Daoy (cell line): ENCODE data around the gene ABCA3. TPM values are rescaled to one million over a fixed set of nuclear protein-coding genes. Genes with fewer than 3 reads are reported as not detected.

Source experiments
- DNase-seq: peaks from one replicate; pipeline ENCODE4 v3.0.0-alpha.2; 2015; ENCODE audit warnings: low read depth
- total RNA-seq: library from RNA; depleted of rRNA; stranded (reverse); fragments of >200 nt; shearing (Covaris generic); gene quantifications from 2 replicates; pipeline ENCODE4 v1.2.3, GENCODE V29; 2014

The ABCA3 gene
- total RNA-seq, 1 experiment from 2014 or later, result 5.9 TPM

DNA sequence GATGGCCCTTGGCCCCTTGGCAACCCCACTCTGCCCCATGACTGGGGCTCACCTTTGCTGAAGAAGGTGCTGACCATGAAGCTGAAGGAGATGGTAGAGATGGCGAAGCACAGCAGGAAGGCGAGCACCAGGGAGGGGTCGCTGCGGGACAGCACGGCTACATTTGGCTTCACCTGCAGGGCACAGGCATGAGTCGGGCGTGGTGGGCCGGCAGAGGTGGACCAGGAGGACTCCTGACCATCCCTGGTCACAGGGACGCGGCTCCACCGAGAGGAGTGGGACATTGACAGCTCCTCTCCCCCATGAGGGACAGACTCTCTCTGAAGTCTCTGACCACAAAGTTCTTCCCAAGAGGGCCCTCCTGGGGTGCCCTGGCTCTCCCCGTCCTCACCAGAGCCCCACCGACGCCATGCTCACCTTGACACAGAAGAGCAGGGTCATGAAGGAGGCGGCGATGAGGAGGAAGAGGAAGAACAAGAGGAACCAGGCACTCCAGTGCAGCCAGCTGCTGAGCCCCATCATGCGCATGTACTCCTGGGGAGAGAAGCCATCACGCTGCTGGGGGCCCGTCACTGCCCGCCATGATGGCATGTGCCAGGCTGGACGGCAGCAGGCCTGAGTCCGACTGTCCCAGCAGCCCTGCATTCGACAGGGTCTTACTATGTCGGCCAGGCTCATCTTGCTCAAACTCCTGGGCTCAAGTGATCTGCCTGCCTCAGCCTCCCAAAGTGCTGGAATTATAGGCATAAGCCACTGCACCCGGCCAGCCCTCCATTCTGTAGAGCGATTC is 23.1 kb downstream of the ABCA3 start:
- DNase-seq, result no peak

DNA sequence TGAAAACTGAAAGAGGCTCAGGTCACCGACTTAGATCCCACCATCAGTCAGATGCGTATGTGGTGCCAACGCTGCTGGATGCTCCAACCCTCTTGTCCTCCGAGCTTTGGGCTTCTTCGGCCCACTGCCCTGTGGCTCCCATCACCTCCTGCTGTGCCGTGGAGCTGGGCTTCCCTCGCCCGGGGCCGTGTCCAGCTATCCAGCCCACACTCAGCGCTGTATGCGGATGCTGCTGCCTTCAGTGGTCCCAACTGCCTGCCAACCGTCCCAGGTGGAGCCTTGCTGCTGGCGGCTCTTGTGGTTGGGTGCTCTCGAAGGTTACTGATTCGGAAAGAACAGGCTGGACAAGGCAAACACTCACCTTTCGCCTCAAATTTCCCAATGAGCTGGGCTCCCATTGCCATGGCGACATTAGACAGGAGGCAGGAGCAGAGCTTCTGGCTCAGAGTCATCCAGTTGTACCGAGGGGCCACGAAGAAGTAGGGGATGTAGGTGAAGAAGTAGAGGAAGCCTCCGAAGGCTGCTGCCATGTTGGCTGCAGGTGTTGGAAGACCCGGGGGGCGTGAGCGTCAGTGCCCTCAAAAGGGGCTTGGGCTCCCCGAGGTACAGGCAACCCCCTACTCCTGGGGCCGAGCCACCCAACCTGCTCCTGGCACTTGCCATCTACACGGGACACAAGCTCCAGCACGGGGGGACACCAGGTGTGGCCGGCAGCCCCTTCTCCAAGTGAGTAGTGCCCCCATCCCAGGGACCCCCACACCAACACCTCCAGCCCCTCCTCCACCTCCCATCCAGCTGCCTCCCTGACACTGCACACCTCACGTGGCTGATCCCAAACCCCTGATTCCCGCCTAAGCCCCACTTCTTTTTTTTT is 32.2 kb downstream of the ABCA3 start:
- no peak for DNase-seq

GRCh38 chr16:2299915-2300192 is 40.7 kb downstream of the ABCA3 start:
- no peak for DNase-seq

DNA sequence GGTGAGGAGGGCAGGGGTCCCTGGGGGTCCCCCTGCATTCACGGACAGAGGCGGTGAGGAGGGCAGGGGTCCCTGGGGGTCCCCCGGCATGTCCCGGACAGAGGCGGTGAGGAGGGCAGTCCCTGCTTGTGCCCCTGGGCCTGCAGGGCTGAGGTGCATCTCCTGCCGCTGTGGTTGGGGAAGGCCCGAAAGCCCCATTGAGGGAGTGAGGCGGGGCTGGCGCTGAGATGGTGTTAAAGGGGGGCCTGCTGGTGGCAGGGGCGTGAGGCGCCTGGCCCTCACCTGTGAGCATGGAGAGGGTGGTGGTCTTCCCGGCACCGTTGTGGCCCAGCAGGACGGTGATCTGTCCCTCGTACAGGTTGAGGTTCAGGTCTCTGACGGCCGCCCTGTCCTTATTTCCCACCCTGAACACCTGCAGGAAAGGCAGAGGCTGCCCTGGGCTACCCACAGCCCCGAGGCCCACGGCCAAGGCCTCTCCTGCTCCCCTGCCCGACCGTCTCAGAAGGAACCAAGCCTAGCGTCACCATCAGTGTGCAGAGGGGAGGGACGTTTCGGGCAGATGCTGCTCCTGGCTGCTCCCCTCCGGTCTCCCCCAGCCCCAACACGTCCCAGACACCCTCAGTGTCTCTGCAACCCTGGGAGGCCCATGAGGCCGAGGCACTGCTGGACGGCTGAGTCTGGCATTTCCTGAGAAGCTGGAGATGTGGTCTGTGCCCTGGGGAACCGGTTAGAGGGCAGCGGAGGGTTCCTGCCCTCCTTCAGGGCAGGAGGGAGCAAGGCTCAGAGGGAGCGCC is 41.2 kb downstream of the ABCA3 start:
- no peak for DNase-seq

DNA sequence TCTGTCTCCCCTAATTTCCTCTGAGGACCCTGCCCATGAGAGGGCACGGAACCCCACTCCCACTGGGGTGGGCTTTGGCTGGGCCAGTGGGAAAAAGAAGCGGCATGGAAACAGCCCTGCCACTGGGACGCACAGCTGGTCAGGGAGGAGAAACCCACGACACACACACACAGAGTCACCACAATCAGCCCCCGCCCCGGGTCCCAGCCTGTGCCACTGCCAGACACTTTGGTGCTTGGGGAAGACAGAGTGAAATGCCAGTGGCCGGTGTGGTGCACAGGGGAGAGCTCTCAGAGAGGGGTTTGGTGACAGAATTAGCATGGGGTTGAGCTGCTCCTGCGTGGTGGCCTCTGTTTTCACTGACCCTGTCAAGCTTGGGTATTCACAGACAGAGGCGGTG is 41.9 kb downstream of the ABCA3 start:
- DNase-seq, result no peak

DNA sequence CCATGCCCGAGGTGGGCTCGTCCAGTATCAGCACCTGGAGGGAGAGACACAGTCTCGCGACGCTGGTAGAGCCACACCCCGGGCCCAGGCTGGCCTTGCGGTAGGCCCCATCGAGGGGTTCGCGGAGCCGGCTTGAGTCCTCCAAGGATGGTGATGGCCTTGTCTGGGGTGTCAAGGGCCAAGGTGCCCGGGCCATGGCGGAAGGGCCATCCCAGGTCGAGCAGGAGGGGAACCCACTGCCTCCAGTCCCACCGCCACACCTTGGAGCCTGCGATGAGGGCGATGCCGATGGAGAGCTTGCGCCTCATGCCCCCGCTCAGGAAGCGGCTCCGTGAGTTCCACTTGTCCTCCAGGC is 43.0 kb downstream of the ABCA3 start:
- no peak for DNase-seq

DNA sequence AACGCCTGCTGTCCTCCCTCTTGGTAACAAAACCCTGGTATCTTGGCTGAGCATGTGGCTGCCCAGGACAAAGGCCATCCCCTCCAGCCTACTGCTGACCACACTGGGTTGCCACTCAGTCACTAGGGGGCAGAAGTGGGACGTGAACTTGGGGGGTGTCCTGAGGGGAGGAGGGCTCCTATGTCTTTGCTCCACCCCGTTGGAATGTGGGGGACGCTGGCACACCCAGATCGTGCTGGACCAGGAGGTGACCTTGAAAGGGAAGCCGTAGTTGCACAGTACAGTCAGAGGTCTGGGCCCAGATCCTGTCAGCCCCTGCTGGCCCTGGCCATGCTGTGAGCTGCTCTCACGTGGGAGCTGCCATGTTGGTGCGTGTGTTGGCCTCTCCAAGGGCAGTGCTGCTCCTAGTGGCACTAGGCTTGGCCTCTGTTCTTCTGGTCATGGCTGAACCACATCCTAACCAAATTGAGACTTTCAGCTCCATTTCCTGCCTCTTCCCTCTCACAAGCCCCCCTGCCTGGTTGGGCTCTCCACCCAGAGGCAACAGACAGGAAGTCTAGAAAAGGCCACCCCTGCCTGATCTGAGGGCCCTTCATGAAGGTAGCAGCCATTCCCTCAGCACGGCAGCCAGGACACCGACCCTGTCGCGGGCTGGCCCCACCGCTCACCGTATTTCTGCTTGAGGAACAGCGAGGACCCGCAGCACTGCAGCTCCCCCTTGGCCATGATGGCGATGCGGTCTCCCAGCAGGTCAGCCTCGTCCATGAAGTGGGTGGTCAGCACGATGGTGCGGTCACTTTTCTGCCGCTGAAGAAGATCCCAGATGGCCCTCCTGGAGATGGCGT is 43.6 kb downstream of the ABCA3 start:
- DNase-seq, result peak; percentile 62

DNA sequence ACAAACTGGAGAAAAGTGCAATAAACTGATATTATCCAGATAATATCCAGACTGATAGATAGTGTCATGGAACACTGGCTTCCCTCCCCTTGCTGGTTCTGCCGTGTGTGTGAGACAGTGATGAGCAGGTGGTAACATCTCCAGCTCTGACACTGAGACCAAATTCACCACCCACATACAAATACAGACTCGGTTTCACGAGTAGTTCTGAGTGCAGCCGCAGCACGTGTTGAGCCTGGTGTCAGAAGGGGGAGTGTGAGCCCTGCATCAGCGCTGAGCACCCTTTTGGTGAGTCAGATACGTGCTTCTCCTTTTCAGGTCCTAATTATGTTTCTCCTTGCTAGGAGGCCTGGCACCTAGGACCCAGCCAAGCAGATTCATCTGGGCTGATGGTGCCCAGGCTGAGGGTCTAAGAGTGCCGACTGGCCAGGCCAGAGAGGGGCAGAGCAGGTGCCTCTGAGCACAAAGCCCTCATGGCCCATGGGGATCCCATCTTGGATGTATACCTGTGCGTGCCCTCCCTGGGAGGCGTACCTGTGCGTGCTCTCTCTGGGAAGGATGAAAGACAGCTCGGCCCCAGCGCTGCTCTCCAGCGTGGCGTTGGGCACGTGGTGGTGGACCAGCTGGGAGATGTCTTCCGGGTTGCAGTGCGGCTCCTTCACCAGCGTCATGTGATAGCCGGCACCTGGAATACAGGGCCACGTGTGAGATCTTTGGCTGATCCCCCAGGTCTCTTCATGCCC is 45.3 kb downstream of the ABCA3 start:
- no peak for DNase-seq

DNA sequence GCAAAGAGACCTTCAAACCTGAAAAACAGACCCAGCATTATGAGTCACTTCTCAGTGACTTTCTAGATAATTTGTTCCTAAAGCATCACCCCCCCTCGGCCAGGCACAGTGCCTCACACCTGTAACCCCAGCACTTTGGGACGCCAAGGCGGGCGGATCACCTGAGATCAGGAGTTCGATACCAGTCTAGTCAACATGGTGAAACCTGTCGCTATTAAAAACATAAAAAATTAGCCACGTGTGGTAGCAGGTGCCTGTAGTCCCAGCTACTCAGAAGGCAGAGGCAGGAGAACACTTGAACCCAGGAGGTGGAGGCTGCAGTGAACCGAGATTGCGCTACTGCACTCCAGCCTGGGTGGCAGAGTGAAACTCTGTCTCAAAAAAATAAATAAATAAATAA is 48.3 kb downstream of the ABCA3 start:
- DNase-seq, result no peak

- no peak for DNase-seq
Measured at GRCh38 chr16:2289282-2289681, 51.2 kb downstream of the ABCA3 start.

GRCh38 chr16:2288726-2289125 is 51.8 kb downstream of the ABCA3 start:
- no peak for DNase-seq

DNA sequence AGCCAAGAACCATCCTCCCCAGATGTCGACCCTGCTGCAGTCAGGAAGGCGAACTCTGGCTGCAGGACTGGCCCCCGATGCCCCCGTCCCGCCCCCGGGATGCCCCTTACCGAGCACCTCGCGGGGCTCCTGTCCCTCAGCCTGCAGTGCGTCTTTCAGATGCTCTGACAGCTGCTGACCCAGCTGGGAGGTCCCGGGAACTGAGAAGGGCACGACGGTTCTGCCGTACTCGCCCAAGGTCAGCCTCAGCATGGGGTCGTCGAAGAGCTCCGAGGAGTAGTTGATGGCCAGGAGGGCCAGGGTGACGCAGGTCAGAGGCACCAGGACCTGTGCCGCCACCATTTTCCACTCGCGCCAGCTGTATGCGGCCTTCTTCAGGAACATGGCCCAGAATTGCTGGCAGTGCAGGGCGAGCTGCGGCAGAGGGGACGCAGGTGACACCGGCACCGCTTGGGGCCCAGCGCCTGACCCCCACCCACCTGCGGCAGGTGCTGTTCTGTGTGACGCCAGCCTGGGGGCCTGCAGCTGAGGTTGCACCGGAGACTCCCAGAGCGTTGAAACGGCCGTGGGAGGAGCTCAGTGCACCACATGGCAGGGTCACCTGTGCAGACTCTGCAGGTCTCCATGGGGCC is 52.5 kb downstream of the ABCA3 start:
- no peak for DNase-seq

GRCh38 chr16:2286550-2286949 is 54.0 kb downstream of the ABCA3 start:
- no peak for DNase-seq

DNA sequence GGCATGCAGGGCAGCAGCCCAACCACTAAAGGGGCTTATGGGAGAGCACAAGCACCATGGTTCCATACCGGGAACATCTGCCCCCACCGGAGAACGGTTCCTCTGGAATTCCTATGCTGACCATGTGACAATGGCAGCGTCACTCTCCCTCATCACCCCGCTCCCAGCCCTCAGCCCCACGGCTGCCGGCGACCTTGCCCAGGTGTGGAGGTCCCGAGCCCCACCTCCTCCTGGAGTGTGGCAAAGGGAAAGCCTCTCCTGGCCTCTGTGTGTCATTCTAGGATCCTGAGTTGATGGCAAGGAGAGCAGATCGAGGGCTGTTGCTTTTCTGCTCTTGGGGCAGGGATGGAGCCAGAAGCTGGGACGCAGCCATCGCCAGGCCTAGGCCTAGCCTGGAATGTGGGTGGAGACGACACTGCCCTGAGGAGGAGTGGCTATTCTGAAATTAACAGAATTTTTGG is 54.8 kb downstream of the ABCA3 start:
- DNase-seq, result no peak

DNA sequence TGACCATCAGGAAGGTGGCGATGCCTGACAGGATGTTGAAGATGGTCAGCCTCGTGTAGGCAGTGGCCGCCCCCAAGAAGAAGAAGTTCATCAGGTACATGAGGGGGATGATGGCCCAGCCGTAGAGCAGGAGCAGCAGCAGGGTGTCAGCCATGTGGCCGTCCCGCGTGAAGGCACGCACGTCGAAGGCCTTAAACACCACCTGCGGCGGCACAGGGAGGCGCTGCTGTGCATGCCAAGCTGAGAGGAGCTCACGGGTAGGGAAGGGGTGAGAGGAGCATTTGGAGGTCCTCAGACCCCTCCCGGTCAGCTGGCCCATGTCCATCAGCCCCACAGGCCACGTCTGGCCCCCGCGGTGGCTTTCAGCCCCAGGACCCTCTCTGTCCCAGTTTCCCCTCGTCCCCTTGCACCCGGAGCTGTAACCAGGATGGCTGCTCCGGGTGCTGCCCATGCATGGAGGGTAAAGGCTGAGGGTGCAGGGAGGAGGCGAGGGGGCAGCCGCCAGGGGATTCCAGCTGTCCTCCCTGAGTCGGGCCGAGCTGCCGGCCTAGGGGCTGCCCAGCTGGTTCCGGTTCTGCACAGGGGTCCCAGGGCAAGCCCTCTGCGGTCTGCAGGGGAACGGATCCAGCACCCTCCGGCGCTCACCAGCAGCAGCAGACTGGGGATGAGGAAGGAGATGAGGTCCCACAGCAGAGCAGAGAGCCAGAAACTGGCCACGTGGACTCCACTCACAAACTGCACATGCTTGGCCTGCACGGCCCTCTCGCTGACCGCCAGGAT is 55.5 kb downstream of the ABCA3 start:
- no peak for DNase-seq

GRCh38 chr16:2284001-2284770 is 56.3 kb downstream of the ABCA3 start:
- DNase-seq, result no peak

DNA sequence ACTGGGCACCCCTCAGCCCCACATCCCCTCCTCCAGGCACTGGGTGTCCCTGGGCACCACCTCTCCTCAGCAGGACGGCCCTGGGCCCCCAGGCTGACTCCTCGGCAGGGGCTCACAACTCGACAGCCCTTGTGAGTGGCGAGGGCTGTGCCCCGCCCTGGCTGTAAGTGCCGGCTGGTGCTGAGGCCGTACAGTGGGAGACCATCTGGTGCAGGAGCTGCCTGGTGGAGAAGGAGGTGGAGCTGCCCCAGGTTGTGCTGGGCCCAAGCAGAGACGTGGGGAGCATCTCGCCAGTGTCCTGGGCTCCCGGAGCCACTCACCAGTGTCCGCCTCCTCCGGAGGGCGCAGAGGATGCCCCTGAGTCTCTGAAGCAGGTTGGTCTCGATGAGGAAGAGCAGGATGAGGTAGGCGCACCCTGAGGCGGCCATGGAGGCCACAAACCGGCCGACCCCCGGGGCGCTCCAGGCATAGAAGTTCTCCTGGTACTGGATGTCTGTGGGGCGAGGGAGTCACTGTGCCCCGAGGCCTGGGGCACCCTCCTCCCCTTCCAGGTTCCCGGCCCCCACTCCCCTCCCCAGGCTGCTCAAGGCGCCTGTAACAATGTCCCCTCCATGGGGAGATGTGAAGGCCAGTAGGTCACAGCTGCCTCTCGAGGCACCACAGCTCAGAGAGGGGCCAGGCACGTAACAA is 57.5 kb downstream of the ABCA3 start:
- DNase-seq, result no peak

- DNase-seq, result no peak
Measured at GRCh38 chr16:2282262-2282661, 58.3 kb downstream of the ABCA3 start.
